Effector CD8-positive, alpha-beta T cell (primary cell): Measurements from ENCODE around the gene ESD.
"Not testable (repeated sequence)": the region's sequence is repeated elsewhere in the genome, so short reads cannot be mapped to it uniquely, and the experiment has no call there.

ENCODE experiments used
- DNase-seq: peaks from one replicate; lab custom pipeline; 2025; lab: John Stamatoyannopoulos, UW
- total RNA-seq, 4 experiments: gene quantifications; one replicate each; lab custom pipeline; 2026; lab: John Stamatoyannopoulos, UW

The ESD gene, protein sequence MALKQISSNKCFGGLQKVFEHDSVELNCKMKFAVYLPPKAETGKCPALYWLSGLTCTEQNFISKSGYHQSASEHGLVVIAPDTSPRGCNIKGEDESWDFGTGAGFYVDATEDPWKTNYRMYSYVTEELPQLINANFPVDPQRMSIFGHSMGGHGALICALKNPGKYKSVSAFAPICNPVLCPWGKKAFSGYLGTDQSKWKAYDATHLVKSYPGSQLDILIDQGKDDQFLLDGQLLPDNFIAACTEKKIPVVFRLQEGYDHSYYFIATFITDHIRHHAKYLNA
- 41.8 to 60.7 (median 49.4) reads per million in 4 experiments for total RNA-seq

DNA sequence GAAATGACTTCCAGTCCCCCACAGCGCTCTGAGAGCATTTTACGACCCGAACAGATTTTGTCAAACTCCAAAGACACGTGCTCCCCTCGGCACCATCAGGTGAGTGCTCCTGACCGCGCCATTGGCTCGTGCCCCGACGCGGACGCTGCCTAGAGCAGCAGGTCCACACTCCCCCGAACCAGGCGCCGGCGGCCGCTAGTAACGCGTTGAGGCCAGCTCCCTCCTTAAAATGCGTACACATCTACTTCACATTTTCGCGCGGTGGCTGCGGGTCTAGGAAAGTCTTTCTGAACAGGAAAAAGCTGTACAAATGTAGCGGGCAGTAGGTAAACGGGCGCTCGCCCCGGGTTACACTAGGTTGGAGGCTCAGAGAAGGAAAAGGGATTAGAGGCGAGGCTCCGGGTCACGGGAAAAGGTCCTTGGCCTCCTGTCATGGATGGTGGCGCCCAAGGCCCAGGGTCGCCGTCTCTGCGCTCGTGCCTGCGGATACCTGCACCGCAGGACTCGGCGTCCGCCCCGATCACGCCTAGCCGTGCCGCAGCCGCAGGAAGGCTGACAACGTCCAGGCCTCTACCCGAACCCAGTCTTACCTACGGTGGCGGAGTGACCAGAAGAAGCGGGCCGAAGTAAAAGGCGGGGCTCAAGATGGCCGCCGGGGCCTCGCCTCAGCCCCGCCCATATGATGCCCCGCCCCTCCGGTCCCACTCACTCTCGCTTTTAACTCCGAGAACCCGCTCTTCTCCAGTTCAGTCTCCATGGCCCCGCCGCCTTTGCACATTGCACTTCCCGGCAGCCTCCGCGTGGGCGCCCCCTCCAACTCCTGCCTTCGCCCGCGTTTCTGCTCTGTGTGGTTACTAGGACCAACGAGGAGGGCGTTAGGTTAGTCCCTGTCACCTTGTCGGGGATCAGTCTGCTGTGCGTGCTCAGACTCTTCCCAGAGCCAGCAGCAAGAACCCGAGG is at the start of gene ESD:
Gene ESD (minus strand): TSS at position 647 of the 960 bp plus-strand sequence. CDS start 5,748 bp downstream, outside the sequence.
- DNase-seq: peak; percentile 84

DNA sequence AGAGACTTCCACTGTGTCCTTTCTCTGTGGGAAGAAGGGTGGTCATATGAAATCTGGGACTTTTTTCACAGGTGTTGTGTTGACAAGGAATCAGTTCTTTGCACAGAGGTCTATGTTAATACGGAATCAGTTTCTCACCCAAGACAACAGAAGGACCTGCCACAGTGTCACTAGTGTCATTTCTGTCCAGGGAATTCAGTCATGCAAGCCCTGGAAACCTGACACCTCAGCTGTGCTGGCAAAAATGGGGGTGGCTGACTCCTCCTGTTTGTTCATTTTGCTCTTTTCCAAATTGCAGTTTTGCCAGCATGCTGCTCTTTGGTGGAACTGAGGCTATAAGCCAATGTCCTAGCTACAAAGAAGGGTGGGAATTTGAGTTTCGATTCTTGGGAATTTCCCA is 49.8 kb upstream of the ESD start:
- no peak for DNase-seq

DNA sequence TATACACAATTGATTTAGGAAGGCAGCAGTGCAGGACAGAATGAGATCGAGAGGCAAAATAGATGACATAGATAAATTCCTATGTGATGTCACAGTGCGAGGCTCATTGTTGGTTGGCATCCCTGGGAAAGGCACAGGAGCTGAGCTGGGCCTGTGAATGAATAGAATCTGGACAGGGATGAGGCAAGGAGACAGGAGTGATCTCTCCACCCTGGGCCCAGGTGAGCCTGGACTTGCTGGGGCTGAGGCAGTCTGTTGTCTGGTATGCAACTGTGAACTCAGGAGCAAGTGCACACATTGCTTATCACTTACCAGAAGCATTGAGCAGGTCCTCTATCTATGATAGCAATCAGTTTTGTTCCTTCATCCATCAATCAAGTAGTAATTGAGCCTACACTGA is 48.2 kb upstream of the ESD start:
- no peak for DNase-seq

DNA sequence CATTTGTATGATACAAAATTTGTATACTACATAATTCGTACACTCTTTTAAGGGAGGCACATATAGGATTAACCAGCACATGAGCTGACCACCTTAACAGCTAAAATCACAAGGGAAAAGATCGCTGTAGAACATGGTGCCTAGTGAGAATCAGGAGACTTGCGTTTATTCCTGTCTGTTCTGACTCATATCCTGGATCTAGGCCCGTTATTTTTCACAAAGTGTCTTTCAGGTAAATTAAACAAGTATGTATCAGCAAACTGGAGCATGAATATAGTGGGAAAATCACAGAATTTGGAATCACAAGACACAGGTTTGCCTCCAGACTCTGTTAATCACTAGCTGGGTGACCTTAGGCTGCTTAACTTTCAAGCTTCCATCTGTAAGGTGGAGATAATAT is 47.5 kb upstream of the ESD start:
- DNase-seq: no peak

DNA sequence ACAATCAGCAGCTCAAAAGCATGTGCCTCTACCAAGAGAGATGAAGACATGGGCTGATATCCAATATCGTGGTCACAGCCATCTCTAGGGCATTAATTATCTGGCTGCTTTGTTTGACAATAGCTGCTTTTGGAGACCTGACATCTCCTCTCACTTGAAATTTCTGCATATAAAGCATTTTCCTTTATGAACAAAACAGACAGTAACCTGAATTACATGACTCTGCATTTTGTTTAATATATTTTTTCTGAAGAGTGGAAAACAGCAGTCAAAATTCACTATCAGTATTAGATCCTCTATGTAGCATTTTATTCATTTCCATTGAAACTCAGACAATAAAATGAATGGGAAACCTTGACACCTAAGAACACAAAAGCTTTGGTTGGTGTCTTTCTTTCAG is 42.4 kb upstream of the ESD start:
- no peak for DNase-seq

DNA sequence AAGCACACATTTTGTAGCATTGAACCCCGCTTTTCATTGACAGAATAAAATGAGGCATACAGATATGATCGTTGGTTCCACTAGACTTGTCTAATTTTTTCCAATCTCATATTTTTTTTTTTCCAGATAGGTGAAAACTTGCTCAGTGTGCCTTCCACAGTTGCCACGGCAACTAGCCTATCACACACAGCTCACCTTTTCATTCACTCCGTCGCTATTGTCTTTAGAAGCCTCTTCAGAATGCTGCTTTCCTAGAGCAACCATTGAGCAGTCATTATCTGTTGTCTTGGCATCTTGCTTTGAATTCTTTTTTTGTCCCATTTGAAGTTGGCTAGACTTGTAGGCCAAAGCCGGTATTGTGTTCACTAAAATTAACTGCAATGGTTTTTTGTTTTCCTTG is 37.7 kb upstream of the ESD start:
- no peak for DNase-seq

DNA sequence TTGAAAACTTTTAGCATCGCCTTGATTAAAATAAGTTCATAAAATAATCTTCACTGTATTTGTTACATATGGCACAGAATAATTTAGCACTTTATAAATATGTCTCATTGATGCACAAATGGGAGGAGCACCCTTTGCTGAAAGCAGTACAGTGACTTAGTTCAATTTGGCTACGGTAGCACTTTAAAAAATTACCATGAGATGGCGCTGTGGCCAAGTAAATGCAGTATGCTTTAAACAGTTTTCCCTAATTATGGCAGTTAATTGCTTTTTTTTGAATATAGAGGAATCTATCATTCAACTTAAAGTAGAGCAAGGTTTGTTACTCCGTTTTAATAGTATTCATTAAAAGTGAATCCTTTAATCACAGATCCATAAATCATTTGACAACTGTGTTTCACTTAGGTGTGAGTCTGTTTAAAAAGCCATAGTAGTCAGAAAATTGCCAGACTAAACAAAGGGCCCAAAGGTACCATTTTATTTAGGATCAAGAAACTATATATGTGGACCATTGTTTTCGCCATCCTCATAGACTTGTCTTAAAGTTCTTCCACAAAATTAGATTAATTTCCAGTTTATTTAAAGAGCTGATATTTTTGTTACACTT is 34.7 kb upstream of the ESD start:
- no peak for DNase-seq

DNA sequence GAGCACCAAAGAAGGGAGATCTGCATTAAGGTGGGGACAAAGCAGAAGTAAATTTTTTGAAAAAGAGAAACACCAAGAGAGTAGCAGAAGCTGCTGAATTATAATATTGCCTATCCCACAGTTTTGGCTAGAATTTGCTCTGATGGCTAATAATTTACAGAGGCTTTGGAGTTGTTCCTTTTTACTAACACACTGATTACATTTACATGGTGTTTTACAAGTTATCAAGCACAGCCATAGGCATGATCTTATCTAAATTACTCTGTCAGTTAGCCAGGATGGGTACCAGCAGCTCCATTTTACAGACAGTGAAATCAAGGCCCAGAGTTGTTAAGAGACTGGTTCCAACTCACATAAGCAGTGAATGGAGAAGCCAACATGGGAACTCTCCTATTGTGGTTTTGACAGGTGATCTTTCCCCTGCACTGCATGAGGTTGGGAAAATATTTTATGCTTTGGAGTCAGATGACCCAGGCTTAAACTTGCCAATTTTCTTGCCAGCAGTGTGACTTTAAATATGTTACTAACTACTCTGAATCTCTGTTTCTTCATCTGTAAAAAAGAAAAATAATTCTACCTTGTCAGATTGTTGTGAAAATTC is 33.5 kb upstream of the ESD start:
- DNase-seq: no peak

DNA sequence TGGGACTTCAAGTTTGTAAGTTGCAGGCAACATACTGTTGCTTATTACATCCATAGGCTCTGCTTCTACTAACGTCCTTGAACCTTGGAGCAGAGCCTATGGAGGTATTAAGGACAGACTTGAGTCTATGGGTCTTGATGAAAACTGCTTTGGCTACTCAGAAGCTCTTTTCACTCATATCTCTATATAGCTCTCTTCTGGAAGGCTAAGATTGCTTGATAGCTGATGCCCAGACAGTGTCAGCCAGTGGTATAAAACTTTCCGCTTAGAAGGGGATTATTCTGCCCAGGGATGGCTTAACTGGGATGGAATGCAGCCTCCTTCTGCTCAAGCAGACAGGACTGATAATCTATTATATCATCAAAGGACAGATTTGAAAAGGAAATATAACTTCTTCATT is 25.6 kb upstream of the ESD start:
- DNase-seq: no peak

DNA sequence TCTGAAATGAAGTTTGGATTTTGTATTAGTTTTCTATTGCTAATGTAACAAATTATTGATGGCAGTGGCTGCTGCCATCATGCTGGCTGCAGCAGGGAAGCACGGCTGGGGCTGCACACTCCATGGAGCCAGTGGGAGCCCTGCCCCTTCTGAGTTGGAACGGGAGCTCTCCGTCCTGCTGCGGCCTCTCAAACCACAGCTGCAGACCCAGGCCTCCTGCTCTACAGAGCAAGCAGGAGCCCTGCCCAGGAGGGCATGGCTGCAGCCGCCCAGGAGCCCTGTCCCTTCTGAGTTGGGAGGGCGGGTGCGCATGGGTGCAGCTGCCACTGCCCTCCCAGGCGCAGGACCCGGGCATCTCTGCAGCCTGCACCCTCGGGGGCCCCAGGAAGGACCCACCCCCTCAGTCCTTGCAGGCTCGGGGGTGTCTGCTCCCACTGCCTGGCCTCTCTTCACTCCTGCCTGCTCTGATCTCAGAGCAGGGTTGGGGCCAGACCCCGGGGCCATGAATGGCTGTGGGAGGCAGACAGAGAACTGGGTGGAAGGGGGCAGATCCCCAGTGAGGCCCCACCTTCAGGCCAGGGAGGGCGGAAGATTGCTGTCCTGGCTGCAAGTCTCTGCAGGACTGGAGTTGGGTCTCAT is 21.0 kb upstream of the ESD start:
- DNase-seq: no peak

DNA sequence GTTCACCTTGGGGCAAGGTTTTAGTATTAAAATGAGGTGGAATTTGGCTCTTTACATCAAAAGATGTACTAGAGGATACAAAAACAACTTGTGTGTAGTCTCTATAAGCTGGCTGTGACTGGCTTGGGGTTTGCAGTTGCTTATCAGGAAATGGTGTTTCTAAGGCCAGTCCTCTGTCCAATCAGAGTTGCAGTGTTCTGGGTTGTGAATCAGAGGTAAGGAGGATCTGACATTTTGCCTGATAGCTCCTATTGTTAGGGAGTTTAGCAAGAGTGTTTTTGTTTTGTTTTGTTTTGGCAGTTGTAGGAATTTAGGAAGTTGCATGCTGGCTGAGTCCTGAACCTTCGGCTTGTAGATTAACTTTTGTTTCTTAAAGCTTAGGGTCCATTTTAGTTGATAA is 20.1 kb upstream of the ESD start:
- no peak for DNase-seq

DNA sequence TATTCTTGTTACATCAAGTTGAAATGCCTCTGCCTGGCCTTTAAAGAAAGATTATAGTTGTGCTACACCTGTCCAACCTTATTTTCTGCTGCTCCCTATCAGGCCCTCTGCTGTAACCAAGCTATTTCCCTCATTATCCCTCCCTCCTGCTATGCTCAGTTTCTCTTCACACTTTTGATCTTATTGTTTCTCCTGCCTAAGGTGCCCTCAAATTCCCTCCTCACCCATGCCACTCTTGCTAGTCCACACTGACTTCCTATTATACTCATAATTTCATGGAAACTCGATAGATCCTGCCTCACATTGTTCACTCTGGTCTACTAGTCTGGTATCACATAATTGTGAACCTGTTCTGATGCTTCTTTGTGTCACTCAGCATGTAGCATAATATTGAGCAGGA is 19.4 kb upstream of the ESD start:
- DNase-seq: no peak

DNA sequence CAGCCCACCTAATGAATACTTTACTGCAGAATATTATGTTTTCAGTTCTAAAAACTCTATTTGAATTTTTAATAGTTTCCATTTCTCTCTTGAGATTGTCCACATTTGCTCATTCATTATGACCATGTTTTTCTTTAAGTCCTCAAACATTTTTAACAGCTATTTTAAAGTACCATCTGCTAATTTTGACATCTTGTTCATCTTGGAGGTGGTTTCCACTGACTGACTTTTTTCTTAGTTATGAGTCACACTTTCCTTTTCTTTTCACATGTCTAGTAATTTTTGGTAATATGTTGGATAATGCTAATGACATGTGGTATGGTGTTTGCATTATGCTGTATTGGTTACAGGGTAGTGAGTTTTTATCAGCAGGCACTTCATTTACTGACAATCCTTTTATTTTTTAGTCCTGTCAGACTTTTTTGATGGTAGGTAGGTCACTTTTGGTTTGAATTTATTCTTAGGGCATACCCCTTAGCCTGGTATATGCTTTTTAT is 15.4 kb upstream of the ESD start:
- DNase-seq: no peak

DNA sequence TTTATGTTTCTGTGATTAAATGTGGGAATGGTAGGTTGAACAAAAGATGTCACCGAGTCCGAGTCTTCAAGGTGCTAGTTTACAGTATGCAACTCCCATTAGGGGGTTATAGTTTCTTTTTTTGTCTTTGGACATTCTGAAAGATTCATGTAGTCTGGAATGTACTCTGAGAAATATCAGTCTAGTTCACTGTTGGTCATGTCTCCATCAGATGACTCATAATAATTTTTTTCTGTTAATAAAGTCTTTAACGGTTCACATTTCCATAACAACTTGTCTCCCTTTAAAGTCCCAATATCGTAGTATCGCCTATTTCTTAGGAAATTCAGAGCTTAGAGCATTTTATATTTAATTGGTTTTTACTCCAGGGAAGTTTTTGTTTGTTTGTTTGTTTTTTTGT is 13.5 kb upstream of the ESD start:
- DNase-seq: no peak

DNA sequence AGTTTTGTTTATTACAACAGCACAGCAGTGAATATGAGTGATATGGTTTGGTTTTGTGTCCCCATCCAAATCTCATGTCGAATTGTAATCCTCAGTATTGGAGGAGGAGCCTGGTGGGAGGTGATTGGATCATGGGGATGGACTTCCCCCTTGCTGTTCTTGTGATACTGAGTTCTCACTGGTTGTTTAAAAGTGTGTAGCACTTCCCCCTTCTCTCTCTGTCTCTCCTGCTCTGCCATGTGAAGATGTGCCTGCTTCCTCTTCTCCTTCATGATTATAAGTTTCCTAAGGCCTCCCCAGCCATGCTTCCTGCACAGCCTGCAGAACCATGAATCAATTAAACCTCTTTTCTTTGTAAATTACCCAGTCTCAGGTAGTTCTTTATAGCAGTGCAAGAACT is 8.0 kb upstream of the ESD start:
- DNase-seq: not testable (repeated sequence)

DNA sequence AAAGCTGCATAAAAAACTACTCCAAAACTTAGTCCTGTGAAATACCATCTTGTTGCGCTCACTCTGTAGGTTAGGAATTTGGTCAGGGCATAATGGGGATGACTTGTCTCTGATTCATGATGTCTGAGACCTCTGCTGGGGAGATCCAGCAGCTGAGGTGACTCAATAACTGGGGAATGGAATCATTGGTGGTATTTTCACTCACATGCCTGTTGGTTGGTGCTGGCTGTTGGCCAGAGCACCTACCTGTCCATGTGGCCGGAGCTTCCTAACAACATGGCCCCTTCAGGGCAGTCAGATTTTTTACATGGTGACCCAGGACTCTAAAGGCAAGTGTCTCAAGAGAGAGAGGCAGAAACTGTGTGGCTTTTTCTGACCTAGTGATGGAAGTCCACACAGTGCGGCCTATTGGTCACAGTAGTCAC is 7.4 kb upstream of the ESD start:
- no peak for DNase-seq

DNA sequence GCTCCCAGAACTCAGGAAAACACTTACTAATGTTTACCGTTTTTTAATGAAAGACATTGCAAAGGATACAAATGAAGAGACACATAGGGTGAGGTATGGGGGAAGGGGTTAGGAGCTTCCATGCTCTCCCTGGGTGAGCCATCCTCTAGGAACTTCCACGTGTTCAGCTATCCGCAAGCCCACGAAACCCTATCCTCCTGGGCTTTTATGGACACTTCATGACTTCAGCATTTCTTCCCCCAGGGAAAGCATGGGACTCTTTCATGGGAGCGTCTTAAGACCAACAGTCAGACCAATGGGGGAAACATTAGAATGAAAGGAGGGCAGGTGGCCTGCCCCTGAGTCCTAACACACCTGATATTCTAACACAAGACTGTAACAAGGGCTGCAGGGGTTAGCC is 6.6 kb upstream of the ESD start:
- no peak for DNase-seq

DNA sequence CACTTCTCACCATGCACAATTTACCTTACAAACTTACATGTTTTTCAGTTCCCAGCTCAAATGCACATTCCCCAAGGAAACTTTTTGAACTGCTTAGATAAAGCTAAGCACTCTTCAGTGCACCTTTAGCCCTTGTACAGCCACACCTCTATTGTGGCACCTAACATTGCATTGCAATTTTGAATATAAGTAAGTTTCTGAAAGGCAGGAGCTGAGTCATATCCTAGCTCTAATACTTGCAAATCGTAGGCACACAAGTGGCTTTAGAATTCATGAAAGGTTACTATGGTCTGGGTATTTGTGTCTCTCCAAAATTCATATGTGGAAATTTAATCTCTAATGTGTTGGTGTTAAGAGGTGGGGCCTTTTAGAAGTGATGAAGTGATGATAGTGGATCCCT is 4.9 kb upstream of the ESD start:
- no peak for DNase-seq

DNA sequence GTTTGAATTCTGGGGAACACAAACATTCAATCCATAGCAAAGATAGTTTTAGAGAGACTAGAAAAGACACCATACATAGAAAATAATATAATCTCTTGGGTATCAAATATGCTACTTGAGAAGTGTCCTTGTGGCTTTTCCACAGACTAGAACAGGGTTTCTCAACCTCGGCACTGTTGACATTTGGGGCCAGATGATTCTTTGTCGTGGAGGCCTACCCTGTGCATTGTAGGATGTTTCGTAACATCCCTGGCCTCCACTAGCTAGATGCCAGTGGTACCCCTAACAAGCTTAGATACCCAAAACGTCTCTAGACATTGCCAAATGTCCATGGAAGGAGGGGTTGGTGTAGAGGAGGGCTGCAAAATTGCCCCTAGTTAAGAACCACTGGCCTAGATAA is 2.2 kb upstream of the ESD start:
- no peak for DNase-seq

DNA sequence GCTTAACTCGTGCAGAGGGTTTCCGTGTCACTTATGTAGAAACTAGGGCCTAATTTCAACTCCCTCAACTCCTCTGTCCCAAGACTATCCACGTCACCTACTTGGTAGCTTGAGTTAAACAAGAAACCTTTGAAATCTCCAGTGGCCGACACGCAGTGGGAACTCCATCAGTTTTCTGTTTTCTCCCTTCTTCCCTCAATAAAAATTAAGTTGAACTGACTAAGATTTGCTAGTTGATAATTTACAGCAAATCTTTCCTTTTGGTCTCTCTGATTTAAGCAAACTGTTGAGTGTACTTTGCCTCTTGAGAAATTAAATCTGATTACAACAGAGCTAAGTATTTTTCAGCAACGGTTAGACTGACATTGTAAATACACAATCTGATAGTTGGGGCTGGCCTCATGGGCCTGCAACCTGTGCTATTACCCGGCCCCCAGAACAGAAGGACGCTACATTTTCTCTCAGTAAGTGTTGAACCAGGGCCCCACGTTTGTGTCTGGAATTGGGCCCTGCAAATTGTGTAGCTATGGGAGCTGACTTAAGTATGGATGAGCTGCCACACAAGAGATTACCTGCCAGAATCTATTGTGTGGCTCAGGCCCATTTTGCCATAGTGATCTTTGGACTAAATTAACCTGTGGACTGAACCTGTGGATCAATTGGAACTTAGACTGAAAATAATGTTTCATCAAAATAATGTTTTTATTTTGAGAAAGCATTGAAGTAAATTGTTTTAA is 708 bp upstream of the ESD start:
- DNase-seq: no peak

DNA sequence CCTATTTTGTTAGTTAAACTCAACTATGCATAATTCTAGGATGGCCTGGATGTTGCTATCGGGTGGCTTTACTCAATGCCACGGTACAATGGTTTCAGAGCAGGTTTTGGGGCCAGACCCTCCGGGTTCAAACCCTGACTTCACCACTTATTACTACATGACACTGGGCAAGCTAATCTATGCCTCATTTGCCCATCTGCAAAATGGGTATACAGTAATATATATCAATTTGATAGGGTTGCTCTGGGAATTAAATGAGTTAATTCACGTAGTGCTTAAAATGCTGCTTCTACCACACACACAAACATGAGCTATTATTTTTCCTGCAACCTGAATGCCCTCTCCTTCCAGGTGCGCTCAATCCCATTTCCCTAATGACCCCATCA is 839 bp downstream of the ESD start:
- no peak for DNase-seq
